Mucosa of descending colon (tissue), 3 donors: ENCODE data around the gene CNR2. TPM values are rescaled to one million over a fixed set of nuclear protein-coding genes. Genes with fewer than 3 reads are reported as not detected.

Source experiments
- ATAC-seq: fragments of 200-7000 bp; cut with Tn5 transposase; one replicate; pipeline ENCODE4 v1.9.1; 2020; ENCODE audit warnings: mild to moderate bottlenecking, moderate library complexity
- DNase-seq, 3 donors: peaks; one replicate each; pipeline ENCODE4 v3.0.0-alpha.2; 2020
- H3K36me3 ChIP-seq: fragments of 200-600 bp; one replicate; pipeline ENCODE4 v1.8.0; 2021; ENCODE audit warnings: low read depth, mild to moderate bottlenecking
- H3K4me1 ChIP-seq: fragments of 200-600 bp; one replicate; pipeline ENCODE4 v1.8.0; 2021; ENCODE audit warnings: low read depth, mild to moderate bottlenecking
- H3K4me3 ChIP-seq: fragments of 200-600 bp; one replicate; pipeline ENCODE4 v1.8.0; 2021; ENCODE audit warnings: mild to moderate bottlenecking
- H3K9me3 ChIP-seq: fragments of 200-600 bp; one replicate; pipeline ENCODE4 v1.8.0; 2021; ENCODE audit warnings: mild to moderate bottlenecking
- CTCF ChIP-seq: fragments of 200-600 bp; IDR thresholded peaks from one replicate; pipeline ENCODE4 v1.8.0; 2022; ENCODE audit warnings: antibody characterized with exemption, mild to moderate bottlenecking
- intact Hi-C, 2 donors: fragments of 100-400 bp; cut with DNase I in 1 of 2; cut with micrococcal nuclease in 1 of 2; formaldehyde crosslinking; loops; one replicate each; pipeline versions ENCODE4 v1.11.0 to v1.11.1; 2022; cut with DNase I, micrococcal nuclease
- total RNA-seq, 3 donors: library from RNA; stranded (reverse); fragmentation: NEBNext Ultra II Directional in 2 of 3; extraction: Animal tissue kit (Norgen Biotek cat#: 25700) in 2 of 3; gene quantifications; one replicate each; pipeline versions ENCODE4 v1.2.1 to v1.2.4, GENCODE V29; 2021 to 2023
- donor health status: DM: no; HTN: no; CAD: no; lungs with moderate emphysema.
- donor health status: DM: no; HTN: no; CAD: no.
- donor health status: DM: no; HTN: yes; CAD: no.

Gene CNR2
- total RNA-seq, 3 donors from 2014 or later, result 0.06 to 0.19 (median 0.17) TPM

GRCh38 chr1:23899070-23899469, 14.1 kb downstream of the CNR2 start:
- Histone ChIP-seq H3K9me3 (no peaks in the 10 kb centered on the region), H3K36me3 (no peaks in the 10 kb centered on the region), H3K4me3 (no peak overlapping the region), H3K4me1 (no peaks in the 10 kb centered on the region)
- no peak for TF ChIP-seq CTCF
- intact Hi-C loops, result no loop called here
- DNase-seq, result no peak
- no peak for ATAC-seq

- H3K4me1 ChIP-seq, result no peaks in the 10 kb centered on the region
- no peak for ATAC-seq
These were observed 16.1 kb downstream of the CNR2 start for GRCh38 chr1:23897083-23897482.

GRCh38 chr1:23896491-23896890, 16.7 kb downstream of the CNR2 start:
- no peak for TF ChIP-seq CTCF
- no peaks in the 10 kb centered on the region for H3K36me3 ChIP-seq
- no peak for ATAC-seq
- intact Hi-C loops, result no loop called here
- H3K4me1 ChIP-seq, result no peaks in the 10 kb centered on the region
- H3K9me3 ChIP-seq, result no peaks in the 10 kb centered on the region
- H3K4me3 ChIP-seq, result no peak overlapping the region
- no peak for DNase-seq

More at GRCh38 chr1:23897083-23897482, 16.1 kb downstream of the CNR2 start:
- Histone ChIP-seq H3K4me3 (no peak overlapping the region), H3K9me3 (no peaks in the 10 kb centered on the region), H3K36me3 (no peaks in the 10 kb centered on the region)
- TF ChIP-seq CTCF, result no peak
- intact Hi-C loops, result no loop called here
- no peak for DNase-seq

- no peak for DNase-seq
- ATAC-seq, result no peak
- intact Hi-C loops, result no loop called here
These were observed 17.2 kb downstream of the CNR2 start for GRCh38 chr1:23895993-23896392.

DNA sequence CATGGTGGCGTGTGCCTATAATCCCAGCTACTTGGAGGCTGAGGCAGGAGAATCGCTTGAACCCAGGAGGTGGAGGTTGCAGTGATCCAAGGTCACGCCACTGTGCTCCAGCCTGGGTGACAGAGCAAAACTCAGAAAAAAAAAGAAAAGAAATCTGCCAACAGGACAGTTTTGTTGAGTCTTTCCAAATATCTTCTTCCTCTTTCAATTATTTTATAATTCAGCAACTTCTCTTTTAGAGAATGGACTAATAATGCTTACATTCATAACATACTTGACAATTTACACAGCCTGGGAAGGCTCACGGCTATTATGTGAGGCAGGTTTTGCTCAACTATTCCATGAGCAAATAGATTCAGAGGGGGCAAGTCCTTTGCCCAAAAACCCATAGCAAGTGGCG, 18.1 kb downstream of the CNR2 start:
- no peak for DNase-seq
- Histone ChIP-seq H3K4me1 (no peaks in the 10 kb centered on the region), H3K4me3 (no peak overlapping the region), H3K9me3 (no peaks in the 10 kb centered on the region), H3K36me3 (no peaks in the 10 kb centered on the region)
- TF ChIP-seq CTCF, result no peak
- no peak for ATAC-seq
- intact Hi-C loops, result no loop called here

More at GRCh38 chr1:23895993-23896392, 17.2 kb downstream of the CNR2 start:
- no peak for TF ChIP-seq CTCF
- no peaks in the 10 kb centered on the region for H3K4me1 ChIP-seq
- no peak overlapping the region for H3K4me3 ChIP-seq
- H3K9me3 ChIP-seq, result no peaks in the 10 kb centered on the region
- H3K36me3 ChIP-seq, result no peaks in the 10 kb centered on the region

DNA sequence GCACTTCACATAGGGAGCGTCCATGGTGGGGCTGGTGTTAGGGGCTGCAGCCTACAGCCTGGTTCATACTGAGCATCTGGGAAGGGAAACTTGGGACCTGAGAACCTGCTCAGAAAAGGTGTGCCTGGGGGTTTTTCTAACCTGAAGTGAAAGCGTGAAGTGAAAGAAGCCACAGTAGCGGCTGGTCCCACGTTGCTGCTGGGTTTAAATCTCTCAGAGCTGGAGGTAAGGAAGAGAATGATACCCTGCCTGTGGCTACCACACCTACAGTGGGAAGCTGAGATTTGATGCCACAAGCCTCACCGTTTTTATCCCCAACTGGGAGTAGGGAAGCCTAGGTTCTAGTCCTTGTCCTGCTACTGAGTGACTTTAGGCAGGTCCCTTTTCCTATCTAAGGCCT, 24.1 kb downstream of the CNR2 start:
- intact Hi-C loops, result no loop called here
- ATAC-seq (no peak), DNase-seq (no peak)
- H3K4me1 ChIP-seq, result no peaks in the 10 kb centered on the region
- TF ChIP-seq CTCF, result no peak
- no peaks in the 10 kb centered on the region for H3K36me3 ChIP-seq
- H3K4me3 ChIP-seq, result no peak overlapping the region
- H3K9me3 ChIP-seq, result no peaks in the 10 kb centered on the region
